K562 (cell line): ENCODE data around the gene ADGRG1. TPM values are rescaled to one million over a fixed set of nuclear protein-coding genes. Genes with fewer than 3 reads are reported as not detected.

ENCODE experiments used
- ATF1 ChIP-seq, 2 experiments: fragments of 450-650 bp in 1 of 2; IDR thresholded peaks; 2 replicates each; pipeline ENCODE4 v1.6.1; 2016; ENCODE audit warnings: missing compliant biosample characterization in 1 of 2, missing genetic modification characterization in 1 of 2
- ATF6 ChIP-seq: sonication (generic); formaldehyde crosslinking; IDR thresholded peaks from 2 replicates; pipeline ENCODE4 v1.4.0; 2020; ENCODE audit warnings: mild to moderate bottlenecking, missing genetic modification reagents
- BCL6 ChIP-seq: fragments of 250-450 bp; sonication (Bioruptor Pico); IDR thresholded peaks from 2 replicates; pipeline ENCODE4 v1.4.0; 2020
- CBFB ChIP-seq: sonication (generic); formaldehyde crosslinking; IDR thresholded peaks from 2 replicates; pipeline ENCODE4 v1.4.0; 2020; ENCODE audit warnings: mild to moderate bottlenecking, missing genetic modification reagents
- COPS2 ChIP-seq: fragments of 450-650 bp; conservative IDR thresholded peaks from 2 replicates; pipeline ENCODE4 v1.6.1; 2016; ENCODE audit warnings: mild to moderate bottlenecking, moderate library complexity
- HDAC6 ChIP-seq: IDR thresholded peaks from 2 replicates; pipeline ENCODE4 v1.6.1; 2012; ENCODE audit warnings: low read depth, mild to moderate bottlenecking, control low read depth, inconsistent platforms, low read length, moderate library complexity
- IRF2 ChIP-seq: sonication (generic); formaldehyde crosslinking; IDR thresholded peaks from 2 replicates; pipeline ENCODE4 v1.8.1; 2022; ENCODE audit warnings: mild to moderate bottlenecking, missing genetic modification reagents
- KLF16 ChIP-seq: IDR thresholded peaks from 2 replicates; pipeline ENCODE4 v1.6.1; 2016; ENCODE audit warnings: antibody characterized with exemption
- MAX ChIP-seq: sonication (generic); formaldehyde crosslinking; IDR thresholded peaks from 2 replicates; pipeline ENCODE4 v1.9.0; 2022; ENCODE audit warnings: mild to moderate bottlenecking, missing genetic modification reagents
- MAZ ChIP-seq, 2 experiments: fragments of 450-650 bp in 1 of 2; sonication (generic) in 1 of 2; formaldehyde crosslinking; IDR thresholded peaks in 1 of 2; conservative IDR thresholded peaks in 1 of 2; 2 replicates each; pipeline versions ENCODE4 v1.4.0 to v1.5.0; 2020; ENCODE audit warnings: mild to moderate bottlenecking in 1 of 2, missing genetic modification reagents in 1 of 2
- MIER1 ChIP-seq: fragments of 450-650 bp; IDR thresholded peaks from 2 replicates; pipeline ENCODE4 v1.6.1; 2016; ENCODE audit warnings: antibody characterized with exemption, mild to moderate bottlenecking, low read depth
- NKRF ChIP-seq: fragments of 450-650 bp; IDR thresholded peaks from 2 replicates; pipeline ENCODE4 v1.6.1; 2016; ENCODE audit warnings: borderline replicate concordance
- PPARD ChIP-seq: fragments of 250-450 bp; sonication (Bioruptor Pico); IDR thresholded peaks from 2 replicates; pipeline ENCODE4 v1.8.0; 2022; ENCODE audit warnings: inconsistent platforms, mild to moderate bottlenecking, moderate library complexity
- RBM22 ChIP-seq: fragments of 200-400 bp; formaldehyde crosslinking; IDR thresholded peaks from 2 replicates; pipeline ENCODE4 v1.6.1; 2018; ENCODE audit warnings: low read length, low read depth; ENCODE audit not compliant: poor library complexity, severe bottlenecking
- SMARCA4 ChIP-seq: fragments of 450-650 bp; IDR thresholded peaks from 2 replicates; pipeline ENCODE4 v1.6.1; 2016
- SOX6 ChIP-seq: fragments of 450-650 bp; IDR thresholded peaks from 2 replicates; pipeline ENCODE4 v1.6.1; 2014; ENCODE audit warnings: mild to moderate bottlenecking
- SP1 ChIP-seq: sonication (generic); formaldehyde crosslinking; IDR thresholded peaks from 2 replicates; pipeline ENCODE4 v1.8.1; 2022; ENCODE audit warnings: mild to moderate bottlenecking, missing genetic modification reagents
- TBL1XR1 ChIP-seq, 2 experiments: IDR thresholded peaks; 2 replicates each; pipeline ENCODE4 v1.6.1; 2012; ENCODE audit warnings: improper control_type of control experiment in 2 of 2, low read length in 2 of 2, mild to moderate bottlenecking in 1 of 2
- YY1 ChIP-seq, 3 experiments: IDR thresholded peaks; 2 replicates each; pipeline ENCODE4 v1.6.1; 2011; ENCODE audit warnings: low read length in 2 of 3, mild to moderate bottlenecking in 2 of 3, moderate library complexity in 2 of 3, borderline replicate concordance in 1 of 3, control low read depth in 1 of 3, low read depth in 1 of 3; ENCODE audit not compliant: insufficient read depth in 3 of 3, insufficient replicate concordance in 2 of 3, control insufficient read depth in 1 of 3, insufficient read length in 1 of 3; ENCODE audit errors: extremely low read depth in 1 of 3
- ZNF239 ChIP-seq: fragments of 250-450 bp; sonication (Bioruptor Pico); IDR thresholded peaks from 2 replicates; pipeline ENCODE4 v1.4.0; 2020; ENCODE audit warnings: mild to moderate bottlenecking
- ZNF24 ChIP-seq: fragments of 450-650 bp; IDR thresholded peaks from 2 replicates; pipeline ENCODE4 v1.6.1; 2016
- ZNF311 ChIP-seq: fragments of 250-450 bp; sonication (Bioruptor Pico); IDR thresholded peaks from 2 replicates; pipeline ENCODE4 v1.4.0; 2020; ENCODE audit warnings: mild to moderate bottlenecking, moderate library complexity
- ZNF589 ChIP-seq: fragments of 200-800 bp; sonication (Bioruptor generic); IDR thresholded peaks from 2 replicates; pipeline ENCODE4 v1.6.1; 2016; ENCODE audit warnings: low read depth, missing genetic modification characterization, missing compliant biosample characterization
- ZNF780A ChIP-seq: fragments of 250-450 bp; sonication (Bioruptor Pico); IDR thresholded peaks from 2 replicates; pipeline ENCODE4 v1.5.0; 2021; ENCODE audit warnings: mild to moderate bottlenecking
- polyA plus RNA-seq, 8 experiments: library from polyadenylated mRNA; depleted of rRNA in 4 of 8; stranded (reverse) in 5 of 8; unstranded in 3 of 8; fragments of >200 nt; fragmentation: Nextera tagmentation in 2 of 8; fragmentation: Illumina TruSeq in 1 of 8; extraction: Ambion mirVana in 2 of 8; extraction: Trizol in 1 of 8; gene quantifications; 2 replicates each; pipeline versions ENCODE4 v1.2.1 to v1.2.3, GENCODE V29; 2011 to 2014; ENCODE audit warnings: inconsistent platforms in 1 of 8, missing spikeins in 1 of 8
- total RNA-seq, 7 experiments: library from RNA; depleted of rRNA in 6 of 7; stranded (reverse); fragments of >200 nt in 6 of 7; fragmentation: Illumina TruSeq in 2 of 7; extraction: Trizol in 2 of 7; gene quantifications; 2 replicates each; pipeline versions ENCODE4 v1.2.1 to v1.2.3, GENCODE V29; 2011 to 2021; ENCODE audit warnings: low replicate concordance in 1 of 7
- TF ChIP-seq, protein P1 (sequence below): fragments of 250-450 bp; sonication (Bioruptor Pico); IDR thresholded peaks from 2 replicates; pipeline ENCODE4 v1.8.0; 2021; ENCODE audit warnings: moderate library complexity, mild to moderate bottlenecking, inconsistent platforms

Gene ADGRG1
- total and polyA plus RNA-seq, 9 of the 15 experiments (the other 6 are each of a cell fraction or from before 2014, with no cell fraction given) = 0.04 to 0.31 (median 0.16) TPM; not detected in 6

- TF ChIP-seq BCL6 (CRISPR knock-in tag) (no peak), MIER1 (no peak), MAZ (CRISPR knock-in tag; conservative IDR thresholded peaks at IDR 0.05 in 1 of 2, IDR thresholded peaks at IDR 0.05 in 1 of 2) (peak in 1 of 2 experiments; percentile 82; a peak in 3 of 4 replicates), MAX (CRISPR knock-in tag) (0 out of 2 replicates have a peak, but pooled peaks have one; percentile 10), ZNF311 (CRISPR knock-in tag) (no peak), ZNF780A (no peak), ZNF24 (peak; percentile 42; the same call in 1 of the 2 replicates), COPS2 (no peak), SOX6 (no peak), SMARCA4 (no peak), RBM22 (no peak), ATF1 (CRISPR knock-in tag; IDR thresholded peaks at IDR 0.05) (no peak), ATF1 (tag; IDR thresholded peaks at IDR 0.05) (0 out of 2 replicates have a peak, but pooled peaks have one; percentile 23), ATF6 (no peak), IRF2 (CRISPR knock-in tag) (no peak), CBFB (CRISPR knock-in tag) (0 out of 2 replicates have a peak, but pooled peaks have one; percentile 47), ZNF239 (no peak), TBL1XR1 (IDR thresholded peaks at IDR 0.05; ENCODE audit: low read length in 2 of 2) (0 out of 4 replicates have a peak, but pooled peaks of 1 of the 2 experiments have one; percentile 36), HDAC6 (no peak), KLF16 (peak; percentile 88), ZNF589 (CRISPR knock-in tag) (no peak), PPARD (CRISPR knock-in tag) (no peak), SP1 (CRISPR knock-in tag) (peak; percentile 82), NKRF (no peak), YY1 (IDR thresholded peaks at IDR 0.05; ENCODE audit: borderline replicate concordance in 1 of 3, control insufficient read depth in 1 of 3, extremely low read depth in 1 of 3, insufficient read depth in 3 of 3, insufficient read length in 1 of 3, insufficient replicate concordance in 2 of 3, low read depth in 1 of 3, low read length in 2 of 3) (peak in 1 of 3 experiments; percentile 63)
- TF ChIP-seq, protein P1, sequence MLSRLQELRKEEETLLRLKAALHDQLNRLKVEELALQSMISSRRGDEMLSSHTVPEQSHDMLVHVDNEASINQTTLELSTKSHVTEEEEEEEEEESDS (CRISPR knock-in tag) = no peak
Observed at GRCh38 chr16:57648581-57649442, 20.4 kb downstream of the ADGRG1 start (continued).
